Measurements from ENCODE around the gene PDK1. TPM values are rescaled to one million over a fixed set of nuclear protein-coding genes. Genes with fewer than 3 reads are reported as not detected.

PDK1 gene
- total RNA-seq, 1 donor from 2014 or later: 22.0 TPM

- peaks cover 9% of the 10 kb centered on the region for H3K9me3 Mint-ChIP-seq (ENCODE audit: unreplicated experiment)
- H3K27ac Mint-ChIP-seq (ENCODE audit: unreplicated experiment): no peak overlapping the region
- H3K36me3 Mint-ChIP-seq (ENCODE audit: unreplicated experiment): peaks cover 27% of the 10 kb centered on the region
- DNase-seq: no peak
- no peak overlapping the region for H3K4me3 Mint-ChIP-seq (ENCODE audit: unreplicated experiment)
- H3K27me3 Mint-ChIP-seq (ENCODE audit: unreplicated experiment): peaks cover 1% of the 10 kb centered on the region
- H3K4me1 Mint-ChIP-seq (ENCODE audit: low read depth, unreplicated experiment): no peaks in the 10 kb centered on the region
- TF ChIP-seq CTCF (IDR thresholded peaks at IDR 0.05; ENCODE audit: partially characterized antibody, unreplicated experiment): no peak
These were observed 67.5 kb downstream of the PDK1 start for GRCh38 chr2:172623249-172623965.

- Mint-ChIP-seq H3K27ac (ENCODE audit: unreplicated experiment) (no peak overlapping the region), H3K4me3 (ENCODE audit: unreplicated experiment) (no peak overlapping the region), H3K9me3 (ENCODE audit: unreplicated experiment) (peaks cover 12% of the 10 kb centered on the region), H3K4me1 (ENCODE audit: low read depth, unreplicated experiment) (peaks cover 3% of the 10 kb centered on the region), H3K27me3 (ENCODE audit: unreplicated experiment) (peaks cover 1% of the 10 kb centered on the region), H3K36me3 (ENCODE audit: unreplicated experiment) (peaks cover 27% of the 10 kb centered on the region)
- DNase-seq: no peak
- TF ChIP-seq CTCF (IDR thresholded peaks at IDR 0.05; ENCODE audit: partially characterized antibody, unreplicated experiment): no peak
These were observed 69.1 kb downstream of the PDK1 start for GRCh38 chr2:172624996-172625395.

GRCh38 chr2:172627181-172627580 lies 71.3 kb downstream of the PDK1 start:
- peaks cover 15% of the 10 kb centered on the region for H3K36me3 Mint-ChIP-seq (ENCODE audit: unreplicated experiment)

GRCh38 chr2:172628085-172628484 lies 72.2 kb downstream of the PDK1 start:
- Mint-ChIP-seq H3K36me3 (ENCODE audit: unreplicated experiment) (peaks cover 15% of the 10 kb centered on the region), H3K27me3 (ENCODE audit: unreplicated experiment) (peaks cover 1% of the 10 kb centered on the region), H3K9me3 (ENCODE audit: unreplicated experiment) (peaks cover 10% of the 10 kb centered on the region), H3K27ac (ENCODE audit: unreplicated experiment) (no peak overlapping the region), H3K4me3 (ENCODE audit: unreplicated experiment) (no peak overlapping the region), H3K4me1 (ENCODE audit: low read depth, unreplicated experiment) (peaks cover 6% of the 10 kb centered on the region)
- TF ChIP-seq CTCF (IDR thresholded peaks at IDR 0.05; ENCODE audit: partially characterized antibody, unreplicated experiment): no peak
- no peak for DNase-seq

More at GRCh38 chr2:172627181-172627580, 71.3 kb downstream of the PDK1 start:
- no peak for TF ChIP-seq CTCF (IDR thresholded peaks at IDR 0.05; ENCODE audit: partially characterized antibody, unreplicated experiment)
- Mint-ChIP-seq H3K4me3 (ENCODE audit: unreplicated experiment) (no peak overlapping the region), H3K27ac (ENCODE audit: unreplicated experiment) (no peak overlapping the region), H3K9me3 (ENCODE audit: unreplicated experiment) (peaks cover 10% of the 10 kb centered on the region), H3K27me3 (ENCODE audit: unreplicated experiment) (peaks cover 1% of the 10 kb centered on the region), H3K4me1 (ENCODE audit: low read depth, unreplicated experiment) (peaks cover 6% of the 10 kb centered on the region)
- DNase-seq: no peak

- no peak for TF ChIP-seq CTCF (IDR thresholded peaks at IDR 0.05; ENCODE audit: partially characterized antibody, unreplicated experiment)
- no peak overlapping the region for H3K27ac Mint-ChIP-seq (ENCODE audit: unreplicated experiment)
- H3K4me1 Mint-ChIP-seq (ENCODE audit: low read depth, unreplicated experiment): peaks cover 6% of the 10 kb centered on the region
- no peaks in the 10 kb centered on the region for H3K27me3 Mint-ChIP-seq (ENCODE audit: unreplicated experiment)
- H3K4me3 Mint-ChIP-seq (ENCODE audit: unreplicated experiment): no peak overlapping the region
- H3K9me3 Mint-ChIP-seq (ENCODE audit: unreplicated experiment): peaks cover 4% of the 10 kb centered on the region
- DNase-seq: no peak
- peaks cover 5% of the 10 kb centered on the region for H3K36me3 Mint-ChIP-seq (ENCODE audit: unreplicated experiment)
These were observed 73.7 kb downstream of the PDK1 start for GRCh38 chr2:172629586-172629985.
